EH (cell line): ENCODE data around the gene RAB11FIP3.

Experiments used
- DNase-seq: peaks from one replicate; pipeline ENCODE4 v3.0.0-alpha.2; 2015; ENCODE audit warnings: low read depth

RAB11FIP3 gene

GRCh38 chr16:519425-519824 lies 94.0 kb downstream of the RAB11FIP3 start:
- DNase-seq: no peak

- no peak for DNase-seq
Measured at GRCh38 chr16:519841-520687, 94.6 kb downstream of the RAB11FIP3 start.

- no peak for DNase-seq
Measured at GRCh38 chr16:520847-521246, 95.4 kb downstream of the RAB11FIP3 start.

- DNase-seq: no peak
Measured at GRCh38 chr16:521381-522210, 96.1 kb downstream of the RAB11FIP3 start.

- no peak for DNase-seq
Measured at GRCh38 chr16:522320-523096, 97.1 kb downstream of the RAB11FIP3 start.

GRCh38 chr16:523097-523741 lies 97.8 kb downstream of the RAB11FIP3 start:
- DNase-seq: no peak

- DNase-seq: no peak
Measured at GRCh38 chr16:524274-525040, 99.0 kb downstream of the RAB11FIP3 start.

- DNase-seq: no peak
Measured at GRCh38 chr16:525123-525519, 99.7 kb downstream of the RAB11FIP3 start.

GRCh38 chr16:525520-526180 lies 100.2 kb downstream of the RAB11FIP3 start:
- peak; percentile 92 for DNase-seq

GRCh38 chr16:526181-527014 lies 100.9 kb downstream of the RAB11FIP3 start:
- peak; percentile 58 for DNase-seq

GRCh38 chr16:527015-527903 lies 101.8 kb downstream of the RAB11FIP3 start, which contains the start of gene CAPN15:
Gene CAPN15 (plus strand): TSS chr16:527712. CDS start chr16:546839, 19,127 bp downstream.
- peak; percentile 87 for DNase-seq

- DNase-seq: peak; percentile 79
Measured at GRCh38 chr16:528111-529011, 102.9 kb downstream of the RAB11FIP3 start.

- DNase-seq: no peak
Measured at GRCh38 chr16:529012-529575, 103.6 kb downstream of the RAB11FIP3 start.

GRCh38 chr16:530111-530817 lies 104.8 kb downstream of the RAB11FIP3 start:
- no peak for DNase-seq

- DNase-seq: no peak
Measured at GRCh38 chr16:531494-532125, 106.2 kb downstream of the RAB11FIP3 start.
